GM12864 (cell line): ENCODE data around the gene PRR14L.

Experiments
- DNase-seq: peaks from one replicate; pipeline ENCODE4 v3.0.0-alpha.2; 2011; ENCODE audit warnings: low read depth
- H3K4me3 ChIP-seq: 2 replicates; pipeline ENCODE4 v1.5.1; 2011; ENCODE audit warnings: mild to moderate bottlenecking, low read depth, low read length, control low read depth
- TF ChIP-seq, protein P1 (sequence below): IDR thresholded peaks from 2 replicates; pipeline ENCODE4 v1.5.1; 2011; ENCODE audit warnings: low read depth, mild to moderate bottlenecking, moderate library complexity, low read length, control low read depth, inconsistent platforms; ENCODE audit errors: missing control alignments

PRR14L gene

DNA sequence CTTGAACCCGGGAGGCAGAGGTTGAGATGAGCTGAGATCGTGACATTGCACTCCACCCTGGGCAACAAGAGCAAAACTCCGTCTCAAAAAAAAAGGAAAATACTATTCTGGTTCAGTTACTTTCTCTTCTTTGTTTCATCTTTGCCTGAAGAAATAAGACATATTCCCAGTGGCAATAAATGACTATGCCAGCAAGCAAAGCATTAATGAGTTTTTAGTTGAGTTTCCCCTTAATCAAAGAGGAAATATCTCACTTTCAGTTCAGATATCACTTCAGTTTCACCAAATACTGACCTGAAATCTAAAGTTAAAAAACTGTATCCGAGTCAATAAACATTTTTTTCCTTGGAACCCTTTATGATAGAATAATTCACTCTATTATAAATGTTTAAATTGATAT, 98.3 kb downstream of the PRR14L start:
- TF ChIP-seq, protein P1, sequence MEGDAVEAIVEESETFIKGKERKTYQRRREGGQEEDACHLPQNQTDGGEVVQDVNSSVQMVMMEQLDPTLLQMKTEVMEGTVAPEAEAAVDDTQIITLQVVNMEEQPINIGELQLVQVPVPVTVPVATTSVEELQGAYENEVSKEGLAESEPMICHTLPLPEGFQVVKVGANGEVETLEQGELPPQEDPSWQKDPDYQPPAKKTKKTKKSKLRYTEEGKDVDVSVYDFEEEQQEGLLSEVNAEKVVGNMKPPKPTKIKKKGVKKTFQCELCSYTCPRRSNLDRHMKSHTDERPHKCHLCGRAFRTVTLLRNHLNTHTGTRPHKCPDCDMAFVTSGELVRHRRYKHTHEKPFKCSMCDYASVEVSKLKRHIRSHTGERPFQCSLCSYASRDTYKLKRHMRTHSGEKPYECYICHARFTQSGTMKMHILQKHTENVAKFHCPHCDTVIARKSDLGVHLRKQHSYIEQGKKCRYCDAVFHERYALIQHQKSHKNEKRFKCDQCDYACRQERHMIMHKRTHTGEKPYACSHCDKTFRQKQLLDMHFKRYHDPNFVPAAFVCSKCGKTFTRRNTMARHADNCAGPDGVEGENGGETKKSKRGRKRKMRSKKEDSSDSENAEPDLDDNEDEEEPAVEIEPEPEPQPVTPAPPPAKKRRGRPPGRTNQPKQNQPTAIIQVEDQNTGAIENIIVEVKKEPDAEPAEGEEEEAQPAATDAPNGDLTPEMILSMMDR, result no peak
- H3K4me3 ChIP-seq, result no peak overlapping the region; the same call in 1 of the 2 replicates
- DNase-seq, result no peak

DNA sequence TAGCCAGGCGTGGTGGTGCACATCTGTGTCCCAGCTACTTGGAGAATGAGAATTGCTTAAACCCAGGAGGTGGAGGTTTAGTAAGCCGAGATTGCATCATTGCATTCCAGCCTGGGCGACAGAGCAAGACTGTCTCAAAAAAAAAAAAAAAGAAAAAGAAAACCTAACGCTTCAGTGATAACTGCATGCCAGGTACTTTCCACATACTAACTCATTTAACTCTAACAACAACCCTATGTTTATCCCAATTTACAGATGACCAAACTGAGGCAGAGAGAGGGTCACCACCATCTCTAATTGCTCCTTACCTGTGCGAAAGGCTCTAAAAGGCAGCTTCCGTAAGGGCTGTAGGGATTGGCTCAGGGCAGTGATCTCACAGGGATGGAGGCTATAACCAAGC, 99.5 kb downstream of the PRR14L start:
- H3K4me3 ChIP-seq, result no peak overlapping the region
- DNase-seq, result no peak
- TF ChIP-seq, protein P1, result no peak

DNA sequence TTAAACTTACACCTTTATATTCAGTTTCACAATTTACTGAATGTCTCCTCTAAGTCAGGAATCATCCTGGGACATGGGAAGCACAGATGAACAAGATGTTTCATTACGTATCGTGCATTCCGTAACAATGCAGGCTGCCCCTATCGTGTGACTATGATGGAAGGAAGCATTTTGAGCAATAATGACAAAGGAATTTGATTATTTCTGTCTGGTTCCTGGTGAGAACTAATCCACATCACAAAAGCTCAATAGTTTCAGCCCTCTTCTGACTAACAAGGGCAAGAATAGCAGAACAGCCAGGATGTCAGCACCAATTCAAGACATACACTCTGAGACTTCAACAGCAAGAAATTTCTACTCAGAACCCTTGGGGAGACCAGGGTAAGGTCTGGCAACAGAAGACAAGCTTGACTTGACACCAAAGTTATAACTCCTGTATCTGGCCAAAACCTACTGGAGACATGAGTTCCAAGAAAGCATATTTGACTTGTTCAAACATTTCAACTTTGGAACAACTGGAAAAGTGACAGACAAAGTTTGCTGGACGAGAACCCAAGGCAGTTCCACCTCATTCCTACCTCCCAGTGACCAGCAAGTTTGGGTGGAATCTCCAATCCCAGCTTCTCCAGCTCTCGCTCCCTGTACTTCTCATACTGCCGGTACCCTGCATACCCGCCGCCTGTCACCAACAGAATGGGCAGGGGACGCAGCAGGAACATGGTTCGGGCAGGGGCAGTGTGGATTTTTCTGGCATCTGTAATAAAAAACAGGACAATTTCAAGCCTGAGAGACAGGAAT, 102.2 kb downstream of the PRR14L start:
- no peak for DNase-seq
- H3K4me3 ChIP-seq, result no peak overlapping the region
- TF ChIP-seq, protein P1, result no peak

DNA sequence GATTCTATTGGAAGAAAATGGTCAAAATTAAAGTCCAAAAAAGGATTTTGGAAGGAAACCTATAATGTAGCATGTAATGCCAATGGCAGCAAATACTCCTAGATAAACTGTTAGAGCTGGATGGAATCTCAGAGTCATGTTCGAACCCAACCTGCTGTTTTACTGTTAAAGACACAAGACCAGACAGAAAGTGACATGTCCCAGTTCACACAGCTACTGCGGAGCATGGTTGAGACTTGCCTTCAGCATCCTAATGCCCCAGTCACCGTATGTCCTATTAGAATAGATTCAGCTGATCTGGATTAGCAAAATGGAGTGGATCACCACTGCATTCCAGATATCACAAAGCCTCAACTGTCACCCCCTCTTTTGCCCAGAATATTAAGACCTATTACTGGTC, 102.9 kb downstream of the PRR14L start:
- no peak for DNase-seq
- no peak overlapping the region for H3K4me3 ChIP-seq
- TF ChIP-seq, protein P1, result no peak

DNA sequence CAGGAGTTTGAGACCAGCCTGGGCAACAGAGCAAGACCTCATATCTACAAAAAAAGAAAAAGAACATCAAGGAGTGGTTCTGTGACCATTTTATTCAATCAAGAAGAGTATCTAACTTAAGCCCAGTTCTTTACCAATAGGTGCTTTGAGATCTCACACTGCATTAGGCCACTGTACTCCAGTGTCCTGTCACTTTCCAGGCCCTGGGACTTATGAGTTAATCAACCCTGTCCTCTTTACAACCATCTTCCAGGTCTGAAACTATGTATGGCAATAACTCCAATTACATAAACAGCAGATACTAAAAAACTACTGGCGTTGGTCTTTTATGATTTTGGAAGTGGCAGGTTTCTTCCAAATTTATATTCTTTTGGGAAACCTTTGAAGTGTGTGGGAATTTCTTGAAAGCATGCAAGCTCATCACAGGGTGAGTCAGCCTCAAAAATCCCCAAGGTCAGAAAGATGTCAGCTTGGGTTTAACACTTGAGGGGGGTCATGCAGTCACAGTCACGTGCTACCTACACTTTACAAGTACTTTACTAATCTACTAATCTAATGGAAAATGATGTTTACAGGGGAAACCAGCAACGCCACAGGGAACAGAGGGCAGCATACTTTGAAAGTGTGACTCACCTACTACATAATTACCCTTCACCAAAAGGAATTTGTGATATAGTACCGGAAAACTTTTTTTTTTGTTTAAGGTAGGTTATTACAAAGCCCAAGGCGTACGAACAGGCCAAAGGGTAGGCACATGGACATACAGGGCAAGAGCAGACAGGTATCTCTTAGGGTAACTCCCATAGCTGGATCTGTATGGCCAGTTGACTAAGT, 103.5 kb downstream of the PRR14L start:
- no peak for DNase-seq
- H3K4me3 ChIP-seq, result no peak overlapping the region
- TF ChIP-seq, protein P1, result no peak

DNA sequence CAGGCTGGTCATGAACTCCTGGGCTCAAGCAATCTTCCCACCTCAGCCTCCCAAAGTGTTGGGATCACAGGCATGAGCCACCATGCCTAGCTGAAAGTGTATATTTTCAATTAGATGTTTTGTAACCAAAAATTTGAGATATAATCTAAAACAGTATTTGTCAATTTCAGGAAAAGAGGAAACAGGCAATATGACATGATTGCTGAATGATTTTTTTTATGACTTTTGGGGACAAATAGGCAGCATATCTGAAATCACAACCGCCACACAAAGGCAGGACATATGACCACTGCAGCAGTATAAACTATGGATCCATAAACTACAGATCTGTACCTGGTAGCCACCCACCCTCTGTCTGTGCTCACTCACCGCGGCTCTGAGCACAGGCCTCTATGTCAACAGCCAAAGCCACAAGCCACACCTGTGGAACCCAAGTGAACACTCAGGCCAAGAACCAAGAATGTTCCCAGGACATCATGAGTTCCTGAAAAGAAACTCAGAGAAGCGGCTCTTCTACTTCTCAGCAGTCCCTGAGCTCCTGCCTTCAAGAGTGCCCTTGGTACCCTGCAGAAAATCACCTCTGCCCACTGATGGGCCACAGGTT, 110.4 kb downstream of the PRR14L start:
- H3K4me3 ChIP-seq, result no peak overlapping the region
- TF ChIP-seq, protein P1, result no peak
- no peak for DNase-seq
